ENCODE measurements around the gene DZIP1L.

GRCh38 chr3:138092023-138092422, 23.4 kb downstream of the DZIP1L start:
- TF ChIP-seq POLR2AphosphoS5 (IDR thresholded peaks at IDR 0.05) = no peak
- no peak for TF ChIP-seq POLR2A (IDR thresholded peaks at IDR 0.05)
- no peak for TF ChIP-seq CTCF (IDR thresholded peaks at IDR 0.05)

Measured in prostate gland (tissue), 2 donors.